Gastroesophageal sphincter (tissue), 3 donors: ENCODE data around the gene ZNF500.

ENCODE experiments used
- CTCF ChIP-seq, 4 experiments: fragments of 200-600 bp in 2 of 4; fragments of 450-650 bp in 2 of 4; sonication (generic) in 1 of 4; IDR thresholded peaks; one replicate each; pipeline ENCODE4 v1.5.1; 2017 to 2019; ENCODE audit warnings: antibody characterized with exemption in 4 of 4, mild to moderate bottlenecking in 2 of 4, moderate library complexity in 2 of 4
- POLR2A ChIP-seq, 2 donors: fragments of 450-650 bp; IDR thresholded peaks; one replicate each; pipeline ENCODE4 v1.6.1; 2017; ENCODE audit warnings: antibody characterized with exemption in 2 of 2, mild to moderate bottlenecking in 2 of 2, moderate library complexity in 1 of 2

- TF ChIP-seq POLR2A (IDR thresholded peaks at IDR 0.05) (no peak), CTCF (IDR thresholded peaks at IDR 0.05) (no peak)
Measured at GRCh38 chr16:4762205-4762604, 4.8 kb downstream of the ZNF500 start.
